WI38 (cell line): Measurements from ENCODE around the gene EGFL7.

Source experiments
- H3K4me3 ChIP-seq: 2 replicates; pipeline ENCODE4 v1.5.1; 2011; ENCODE audit warnings: low read depth, mild to moderate bottlenecking, control low read depth, low read length
- CTCF ChIP-seq: IDR thresholded peaks from 2 replicates; pipeline ENCODE4 v1.5.1; 2012; ENCODE audit warnings: low read depth, mild to moderate bottlenecking, control low read depth, low read length

EGFL7 gene

GRCh38 chr9:136643596-136644342, 18.9 kb upstream of the EGFL7 start:
- no peak overlapping the region for H3K4me3 ChIP-seq
- TF ChIP-seq CTCF = no peak

- no peak for TF ChIP-seq CTCF
- H3K4me3 ChIP-seq = no peak overlapping the region
Observed at GRCh38 chr9:136644343-136644592, 18.4 kb upstream of the EGFL7 start.

GRCh38 chr9:136644593-136645351, 17.9 kb upstream of the EGFL7 start:
- H3K4me3 ChIP-seq = no peak overlapping the region
- peak; percentile 90 for TF ChIP-seq CTCF

- TF ChIP-seq CTCF = no peak
- no peak overlapping the region for H3K4me3 ChIP-seq
Observed at GRCh38 chr9:136645352-136645902, 17.3 kb upstream of the EGFL7 start.

- no peak for TF ChIP-seq CTCF
- no peak overlapping the region for H3K4me3 ChIP-seq
Observed at GRCh38 chr9:136645903-136646754, 16.6 kb upstream of the EGFL7 start.

- no peak overlapping the region for H3K4me3 ChIP-seq
- no peak for TF ChIP-seq CTCF
Observed at GRCh38 chr9:136646827-136647711, 15.6 kb upstream of the EGFL7 start.
